ENCODE data around the gene SNURF.

DNA sequence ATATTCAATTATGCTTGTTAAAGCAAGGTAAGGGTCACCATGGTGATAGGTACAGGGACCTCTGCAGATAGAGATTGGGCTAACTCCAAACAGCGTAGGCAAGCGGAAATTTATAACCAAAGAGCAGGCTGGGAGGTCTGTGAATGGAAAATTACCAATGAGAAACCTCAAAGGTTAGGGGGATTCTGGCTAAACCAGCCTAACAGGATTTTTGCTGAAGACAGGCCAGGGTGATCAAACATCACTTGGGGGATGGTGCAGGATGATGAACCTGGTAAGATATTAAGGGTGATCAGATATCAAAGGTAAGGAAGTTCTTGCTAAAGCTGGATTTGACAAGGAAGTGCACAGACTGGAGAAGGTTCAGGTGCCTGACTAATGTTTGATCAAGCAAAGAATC, 35.3 kb upstream of the SNURF start:
- TF ChIP-seq EZH2 (IDR thresholded peaks at IDR 0.05; ENCODE audit: borderline replicate concordance, low read depth, low read length, poor library complexity, severe bottlenecking), result no peak
- TF ChIP-seq, protein P1, sequence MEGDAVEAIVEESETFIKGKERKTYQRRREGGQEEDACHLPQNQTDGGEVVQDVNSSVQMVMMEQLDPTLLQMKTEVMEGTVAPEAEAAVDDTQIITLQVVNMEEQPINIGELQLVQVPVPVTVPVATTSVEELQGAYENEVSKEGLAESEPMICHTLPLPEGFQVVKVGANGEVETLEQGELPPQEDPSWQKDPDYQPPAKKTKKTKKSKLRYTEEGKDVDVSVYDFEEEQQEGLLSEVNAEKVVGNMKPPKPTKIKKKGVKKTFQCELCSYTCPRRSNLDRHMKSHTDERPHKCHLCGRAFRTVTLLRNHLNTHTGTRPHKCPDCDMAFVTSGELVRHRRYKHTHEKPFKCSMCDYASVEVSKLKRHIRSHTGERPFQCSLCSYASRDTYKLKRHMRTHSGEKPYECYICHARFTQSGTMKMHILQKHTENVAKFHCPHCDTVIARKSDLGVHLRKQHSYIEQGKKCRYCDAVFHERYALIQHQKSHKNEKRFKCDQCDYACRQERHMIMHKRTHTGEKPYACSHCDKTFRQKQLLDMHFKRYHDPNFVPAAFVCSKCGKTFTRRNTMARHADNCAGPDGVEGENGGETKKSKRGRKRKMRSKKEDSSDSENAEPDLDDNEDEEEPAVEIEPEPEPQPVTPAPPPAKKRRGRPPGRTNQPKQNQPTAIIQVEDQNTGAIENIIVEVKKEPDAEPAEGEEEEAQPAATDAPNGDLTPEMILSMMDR (conservative IDR thresholded peaks at IDR 0.05; ENCODE audit: low read depth, low read length), result no peak

Measured in A673 (cell line).